ENCODE data around the gene TBC1D23. TPM values are rescaled to one million over a fixed set of nuclear protein-coding genes. Genes with fewer than 3 reads are reported as not detected.

The TBC1D23 gene
- total and polyA plus RNA-seq, 7 donors, result 9.9 to 47.8 (median 36.9) TPM

- TF ChIP-seq, protein P1, sequence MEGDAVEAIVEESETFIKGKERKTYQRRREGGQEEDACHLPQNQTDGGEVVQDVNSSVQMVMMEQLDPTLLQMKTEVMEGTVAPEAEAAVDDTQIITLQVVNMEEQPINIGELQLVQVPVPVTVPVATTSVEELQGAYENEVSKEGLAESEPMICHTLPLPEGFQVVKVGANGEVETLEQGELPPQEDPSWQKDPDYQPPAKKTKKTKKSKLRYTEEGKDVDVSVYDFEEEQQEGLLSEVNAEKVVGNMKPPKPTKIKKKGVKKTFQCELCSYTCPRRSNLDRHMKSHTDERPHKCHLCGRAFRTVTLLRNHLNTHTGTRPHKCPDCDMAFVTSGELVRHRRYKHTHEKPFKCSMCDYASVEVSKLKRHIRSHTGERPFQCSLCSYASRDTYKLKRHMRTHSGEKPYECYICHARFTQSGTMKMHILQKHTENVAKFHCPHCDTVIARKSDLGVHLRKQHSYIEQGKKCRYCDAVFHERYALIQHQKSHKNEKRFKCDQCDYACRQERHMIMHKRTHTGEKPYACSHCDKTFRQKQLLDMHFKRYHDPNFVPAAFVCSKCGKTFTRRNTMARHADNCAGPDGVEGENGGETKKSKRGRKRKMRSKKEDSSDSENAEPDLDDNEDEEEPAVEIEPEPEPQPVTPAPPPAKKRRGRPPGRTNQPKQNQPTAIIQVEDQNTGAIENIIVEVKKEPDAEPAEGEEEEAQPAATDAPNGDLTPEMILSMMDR (IDR thresholded peaks at IDR 0.05), result no peak
- H3K4me1 ChIP-seq, result no peaks in the 10 kb centered on the region
- DNase-seq (no peak), ATAC-seq (no peak)
- H3K27ac ChIP-seq, result no peak overlapping the region
- no peaks in the 10 kb centered on the region for H3K9me3 ChIP-seq
- H3K27me3 ChIP-seq (ENCODE audit: insufficient read depth in 3 of 3, low read length in 2 of 3), result no peaks in the 10 kb centered on the region
- intact Hi-C loops (cut with DNase I), result loop anchor here in 1 of 2 donors (10.0 kb wide), 1 partner anchor 87 kb away; no protein-coding TSS in a partner anchor
- no peak overlapping the region for H3K4me3 ChIP-seq
- WGBS, 3 donors, result 89 to 96% (median 93%) methylated on average over 2 of the region's 2 CpGs
- H3K36me3 ChIP-seq (ENCODE audit: insufficient read depth in 1 of 2, low read depth in 1 of 2), result peaks cover 0 to 92% of the 10 kb centered on the region in 2 donors
These were observed 37.0 kb downstream of the TBC1D23 start for GRCh38 chr3:100297784-100298183.

GRCh38 chr3:100299016-100299415, 38.2 kb downstream of the TBC1D23 start:
- H3K9me3 ChIP-seq, result no peaks in the 10 kb centered on the region
- H3K36me3 ChIP-seq (ENCODE audit: insufficient read depth in 1 of 2, low read depth in 1 of 2), result peaks cover 0 to 95% of the 10 kb centered on the region in 2 donors
- H3K27me3 ChIP-seq (ENCODE audit: insufficient read depth in 3 of 3, low read length in 2 of 3), result no peaks in the 10 kb centered on the region
- WGBS, 3 donors, result 63 to 80% (median 74%) methylated on average over 4 of the region's 4 CpGs
- ATAC-seq (no peak), DNase-seq (no peak)
- no peaks in the 10 kb centered on the region for H3K4me1 ChIP-seq
- H3K27ac ChIP-seq, result no peak overlapping the region
- TF ChIP-seq, protein P1 (IDR thresholded peaks at IDR 0.05), result no peak
- intact Hi-C loops (cut with DNase I), result loop anchor here in 1 of 2 donors (10.0 kb wide), 1 partner anchor 86 kb away; no protein-coding TSS in a partner anchor
- H3K4me3 ChIP-seq, result no peak overlapping the region

- 28 to 43% (median 34%) methylated on average over 1 of the region's 1 CpG for WGBS, 3 donors
- Histone ChIP-seq H3K27me3 (ENCODE audit: insufficient read depth in 3 of 3, low read length in 2 of 3) (no peaks in the 10 kb centered on the region), H3K9me3 (no peaks in the 10 kb centered on the region), H3K4me3 (no peak overlapping the region), H3K36me3 (ENCODE audit: insufficient read depth in 1 of 2, low read depth in 1 of 2) (peaks cover 0 to 85% of the 10 kb centered on the region in 2 donors), H3K4me1 (peaks cover 12% of the 10 kb centered on the region), H3K27ac (peak overlapping the region; percentile 19)
- TF ChIP-seq, protein P1 (IDR thresholded peaks at IDR 0.05), result no peak
- no peak for DNase-seq
- ATAC-seq, result peak; percentile 70 to 91 (median 79)
- intact Hi-C loops (cut with DNase I), result no loop called here
These were observed 45.9 kb downstream of the TBC1D23 start for GRCh38 chr3:100306695-100307094.

- Histone ChIP-seq H3K9me3 (no peaks in the 10 kb centered on the region), H3K27me3 (ENCODE audit: insufficient read depth in 3 of 3, low read length in 2 of 3) (no peaks in the 10 kb centered on the region), H3K27ac (no peak overlapping the region), H3K36me3 (ENCODE audit: insufficient read depth in 1 of 2, low read depth in 1 of 2) (peaks cover 0 to 89% of the 10 kb centered on the region in 2 donors), H3K4me1 (peaks cover 12% of the 10 kb centered on the region), H3K4me3 (no peak overlapping the region)
- TF ChIP-seq, protein P1 (IDR thresholded peaks at IDR 0.05), result no peak
- 69 to 83% (median 73%) methylated on average over 3 of the region's 3 CpGs for WGBS, 3 donors
- DNase-seq, result no peak
- intact Hi-C loops (cut with DNase I), result no loop called here
- no peak for ATAC-seq
These were observed 49.7 kb downstream of the TBC1D23 start for GRCh38 chr3:100310355-100310965.

DNA sequence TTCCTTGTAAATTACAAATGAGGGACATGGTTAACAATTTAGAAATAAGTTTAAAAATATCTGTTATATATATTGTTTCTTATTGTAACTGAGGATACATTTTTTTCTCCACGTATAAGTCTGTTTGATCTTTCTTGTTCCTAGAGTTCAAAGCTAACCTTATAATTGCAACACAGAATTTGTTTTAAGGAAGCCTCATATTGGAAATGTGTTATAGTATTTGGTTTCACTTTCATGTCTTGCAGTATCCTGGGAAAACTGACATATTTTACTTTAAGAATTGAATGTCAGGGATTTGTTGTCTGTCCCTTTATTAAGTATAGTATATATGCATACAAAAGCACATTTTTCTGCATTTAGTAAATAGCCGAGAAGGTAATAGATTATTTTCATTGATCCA, 50.2 kb downstream of the TBC1D23 start:
- Histone ChIP-seq H3K27me3 (ENCODE audit: insufficient read depth in 3 of 3, low read length in 2 of 3) (no peaks in the 10 kb centered on the region), H3K4me3 (no peak overlapping the region), H3K9me3 (no peaks in the 10 kb centered on the region), H3K4me1 (peaks cover 12% of the 10 kb centered on the region), H3K27ac (no peak overlapping the region), H3K36me3 (ENCODE audit: insufficient read depth in 1 of 2, low read depth in 1 of 2) (peaks cover 0 to 90% of the 10 kb centered on the region in 2 donors)
- DNase-seq (no peak), ATAC-seq (no peak)
- WGBS, 3 donors, result 65 to 85% (median 71%) methylated on average over 2 of the region's 2 CpGs
- intact Hi-C loops (cut with DNase I), result no loop called here
- TF ChIP-seq, protein P1 (IDR thresholded peaks at IDR 0.05), result no peak
